Left renal pelvis (tissue), 4 donors: ENCODE data around the gene TRMT10B. TPM values are rescaled to one million over a fixed set of nuclear protein-coding genes. Genes with fewer than 3 reads are reported as not detected.

Experiments
- DNase-seq, 4 donors: peaks; one replicate each; pipeline ENCODE4 v3.0.0-alpha.2; 2013; ENCODE audit warnings: low read depth in 4 of 4, low spot score in 3 of 4
- polyA plus RNA-seq, 4 donors: library from polyadenylated mRNA; unstranded; fragments of 120-200 nt; gene quantifications; one replicate each; pipeline ENCODE4 v1.2.1, GENCODE V29; 2013; ENCODE audit not compliant: insufficient read length in 4 of 4

TRMT10B gene
- polyA plus RNA-seq: 10 to 100 TPM; 12.8 to 25.2 (median 16.4) TPM

GRCh38 chr9:37753489-37754190 is at the start of gene TRMT10B:
Gene TRMT10B, plus strand, starts transcription at chr9:37753805. Its CDS starts 8,127 bp downstream, at chr9:37761932.
- peak; percentile 47 to 70 (median 62) for DNase-seq

GRCh38 chr9:37705787-37706186 is 47.8 kb upstream of the TRMT10B start:
- DNase-seq: no peak

GRCh38 chr9:37706290-37706689 is 47.3 kb upstream of the TRMT10B start:
- DNase-seq: no peak

GRCh38 chr9:37707748-37708147 is 45.9 kb upstream of the TRMT10B start:
- no peak for DNase-seq

GRCh38 chr9:37710046-37710445 is 43.6 kb upstream of the TRMT10B start:
- no peak for DNase-seq

- DNase-seq: no peak
Measured at GRCh38 chr9:37715260-37715659, 38.3 kb upstream of the TRMT10B start.

- no peak for DNase-seq
Measured at GRCh38 chr9:37715991-37716505, 37.6 kb upstream of the TRMT10B start.

- DNase-seq: no peak
Measured at GRCh38 chr9:37719526-37719925, 34.1 kb upstream of the TRMT10B start.

GRCh38 chr9:37727013-37727412 is 26.6 kb upstream of the TRMT10B start:
- DNase-seq: no peak

GRCh38 chr9:37729499-37729898 is 24.1 kb upstream of the TRMT10B start:
- DNase-seq: no peak

- DNase-seq: no peak
Measured at GRCh38 chr9:37730256-37730655, 23.3 kb upstream of the TRMT10B start.

GRCh38 chr9:37730839-37731238 is 22.8 kb upstream of the TRMT10B start:
- no peak for DNase-seq

- no peak for DNase-seq
Measured at GRCh38 chr9:37732086-37732741, 21.4 kb upstream of the TRMT10B start.

GRCh38 chr9:37732952-37733351 is 20.7 kb upstream of the TRMT10B start:
- no peak for DNase-seq

GRCh38 chr9:37739222-37739621 is 14.4 kb upstream of the TRMT10B start:
- DNase-seq: no peak

GRCh38 chr9:37740128-37740527 is 13.5 kb upstream of the TRMT10B start:
- DNase-seq: no peak

GRCh38 chr9:37740631-37741328 is 12.8 kb upstream of the TRMT10B start:
- no peak for DNase-seq

- DNase-seq: no peak
Measured at GRCh38 chr9:37745970-37746369, 7.6 kb upstream of the TRMT10B start.

- no peak for DNase-seq
Measured at GRCh38 chr9:37746448-37747270, 6.9 kb upstream of the TRMT10B start.

- peak in 3 of 4 donors; percentile 18 to 46 (median 33) for DNase-seq
Measured at GRCh38 chr9:37747271-37747753, 6.3 kb upstream of the TRMT10B start.
